Activated naive CD4-positive, alpha-beta T cell treated with anti-CD3 and anti-CD28 coated beads, Interleukin-2, amount 50 U/mL, for 24 hours (primary cell): Measurements from ENCODE around the gene GYPC.
A peak's percentile ranks its signal among the peaks of the same experiment; 100 is the strongest.

ENCODE experiments used
- H3K27ac Mint-ChIP-seq: one replicate; pipeline ENCODE4 v1.8.0; 2021; ENCODE audit warnings: mild to moderate bottlenecking, mixed read lengths
- H3K27me3 Mint-ChIP-seq: one replicate; pipeline ENCODE4 v1.8.0; 2021; ENCODE audit warnings: mixed read lengths
- H3K36me3 Mint-ChIP-seq: one replicate; pipeline ENCODE4 v1.8.0; 2021; ENCODE audit warnings: mixed read lengths
- H3K4me1 Mint-ChIP-seq: one replicate; pipeline ENCODE4 v1.8.0; 2021; ENCODE audit warnings: mixed read lengths
- H3K4me3 Mint-ChIP-seq: one replicate; pipeline ENCODE4 v1.8.0; 2021; ENCODE audit warnings: mild to moderate bottlenecking, mixed read lengths
- H3K9me3 Mint-ChIP-seq: one replicate; pipeline ENCODE4 v1.8.0; 2021; ENCODE audit warnings: mixed read lengths

GYPC gene

GRCh38 chr2:126658905-126659561, 3.1 kb downstream of the GYPC start:
- H3K9me3 Mint-ChIP-seq = no peaks in the 10 kb centered on the region
- H3K36me3 Mint-ChIP-seq = peaks cover 8% of the 10 kb centered on the region
- peak overlapping the region; percentile 99 for H3K4me3 Mint-ChIP-seq
- no peaks in the 10 kb centered on the region for H3K27me3 Mint-ChIP-seq
- H3K27ac Mint-ChIP-seq = peak overlapping the region; percentile 93
- H3K4me1 Mint-ChIP-seq = peaks cover 81% of the 10 kb centered on the region

- H3K9me3 Mint-ChIP-seq = no peaks in the 10 kb centered on the region
- no peaks in the 10 kb centered on the region for H3K27me3 Mint-ChIP-seq
- peak overlapping the region; percentile 93 for H3K27ac Mint-ChIP-seq
- peak overlapping the region; percentile 99 for H3K4me3 Mint-ChIP-seq
- H3K36me3 Mint-ChIP-seq = peaks cover 11% of the 10 kb centered on the region
- peaks cover 85% of the 10 kb centered on the region for H3K4me1 Mint-ChIP-seq
Measured at GRCh38 chr2:126659562-126660467, 3.9 kb downstream of the GYPC start.

GRCh38 chr2:126660971-126661370, 5.0 kb downstream of the GYPC start:
- peak overlapping the region; percentile 98 for H3K27ac Mint-ChIP-seq

GRCh38 chr2:126661702-126662500, 5.9 kb downstream of the GYPC start:
- Mint-ChIP-seq H3K36me3 (peaks cover 11% of the 10 kb centered on the region), H3K27me3 (no peaks in the 10 kb centered on the region), H3K4me3 (peak overlapping the region; percentile 68)

More at GRCh38 chr2:126660971-126661370, 5.0 kb downstream of the GYPC start:
- Mint-ChIP-seq H3K27me3 (no peaks in the 10 kb centered on the region), H3K4me3 (peak overlapping the region; percentile 60), H3K4me1 (peaks cover 86% of the 10 kb centered on the region), H3K9me3 (no peaks in the 10 kb centered on the region), H3K36me3 (peaks cover 11% of the 10 kb centered on the region)

GRCh38 chr2:126662621-126663020, 6.7 kb downstream of the GYPC start:
- H3K4me3 Mint-ChIP-seq = peak overlapping the region; percentile 68
- peak overlapping the region; percentile 98 for H3K27ac Mint-ChIP-seq
- no peaks in the 10 kb centered on the region for H3K9me3 Mint-ChIP-seq
- H3K4me1 Mint-ChIP-seq = peaks cover 95% of the 10 kb centered on the region
- H3K27me3 Mint-ChIP-seq = no peaks in the 10 kb centered on the region
- peaks cover 12% of the 10 kb centered on the region for H3K36me3 Mint-ChIP-seq

More at GRCh38 chr2:126661702-126662500, 5.9 kb downstream of the GYPC start:
- Mint-ChIP-seq H3K9me3 (no peaks in the 10 kb centered on the region), H3K27ac (peak overlapping the region; percentile 98), H3K4me1 (peaks cover 93% of the 10 kb centered on the region)

- Mint-ChIP-seq H3K27me3 (no peaks in the 10 kb centered on the region), H3K9me3 (no peaks in the 10 kb centered on the region), H3K4me1 (peaks cover 95% of the 10 kb centered on the region), H3K27ac (peak overlapping the region; percentile 98), H3K36me3 (peaks cover 15% of the 10 kb centered on the region), H3K4me3 (peak overlapping the region; percentile 83)
Measured at GRCh38 chr2:126663184-126663963, 7.4 kb downstream of the GYPC start.

- Mint-ChIP-seq H3K4me3 (peak overlapping the region; percentile 83), H3K36me3 (peaks cover 15% of the 10 kb centered on the region)
Measured at GRCh38 chr2:126664234-126664633, 8.3 kb downstream of the GYPC start.

GRCh38 chr2:126664639-126665038, 8.7 kb downstream of the GYPC start:
- no peaks in the 10 kb centered on the region for H3K9me3 Mint-ChIP-seq
- H3K4me1 Mint-ChIP-seq = peaks cover 91% of the 10 kb centered on the region

More at GRCh38 chr2:126664234-126664633, 8.3 kb downstream of the GYPC start:
- Mint-ChIP-seq H3K9me3 (no peaks in the 10 kb centered on the region), H3K4me1 (peaks cover 93% of the 10 kb centered on the region), H3K27me3 (no peaks in the 10 kb centered on the region), H3K27ac (peak overlapping the region; percentile 98)

GRCh38 chr2:126665483-126665882, 9.5 kb downstream of the GYPC start:
- Mint-ChIP-seq H3K27ac (peak overlapping the region; percentile 95), H3K4me1 (peaks cover 88% of the 10 kb centered on the region), H3K9me3 (no peaks in the 10 kb centered on the region), H3K36me3 (peaks cover 15% of the 10 kb centered on the region), H3K27me3 (no peaks in the 10 kb centered on the region), H3K4me3 (no peak overlapping the region)

More at GRCh38 chr2:126664639-126665038, 8.7 kb downstream of the GYPC start:
- H3K4me3 Mint-ChIP-seq = peak overlapping the region; percentile 83
- no peaks in the 10 kb centered on the region for H3K27me3 Mint-ChIP-seq
- peak overlapping the region; percentile 98 for H3K27ac Mint-ChIP-seq
- peaks cover 15% of the 10 kb centered on the region for H3K36me3 Mint-ChIP-seq

- Mint-ChIP-seq H3K27me3 (no peaks in the 10 kb centered on the region), H3K9me3 (no peaks in the 10 kb centered on the region), H3K36me3 (peaks cover 15% of the 10 kb centered on the region), H3K27ac (peak overlapping the region; percentile 23), H3K4me1 (peaks cover 86% of the 10 kb centered on the region), H3K4me3 (no peak overlapping the region)
Measured at GRCh38 chr2:126668254-126668653, 12.3 kb downstream of the GYPC start.

GRCh38 chr2:126669772-126670171, 13.8 kb downstream of the GYPC start:
- Mint-ChIP-seq H3K27me3 (no peaks in the 10 kb centered on the region), H3K4me1 (peaks cover 77% of the 10 kb centered on the region), H3K36me3 (peaks cover 10% of the 10 kb centered on the region), H3K4me3 (no peak overlapping the region), H3K9me3 (no peaks in the 10 kb centered on the region), H3K27ac (no peak overlapping the region)

GRCh38 chr2:126671488-126671887, 15.5 kb downstream of the GYPC start:
- no peaks in the 10 kb centered on the region for H3K27me3 Mint-ChIP-seq
- H3K4me3 Mint-ChIP-seq = no peak overlapping the region
- peak overlapping the region; percentile 55 for H3K27ac Mint-ChIP-seq
- H3K4me1 Mint-ChIP-seq = peaks cover 74% of the 10 kb centered on the region
- peaks cover 6% of the 10 kb centered on the region for H3K9me3 Mint-ChIP-seq
- H3K36me3 Mint-ChIP-seq = peaks cover 21% of the 10 kb centered on the region

- Mint-ChIP-seq H3K27ac (peak overlapping the region; percentile 23), H3K9me3 (peaks cover 6% of the 10 kb centered on the region), H3K27me3 (no peaks in the 10 kb centered on the region), H3K4me3 (no peak overlapping the region), H3K4me1 (peaks cover 73% of the 10 kb centered on the region), H3K36me3 (peaks cover 21% of the 10 kb centered on the region)
Measured at GRCh38 chr2:126672980-126673605, 17.1 kb downstream of the GYPC start.

GRCh38 chr2:126674075-126674744, 18.3 kb downstream of the GYPC start:
- Mint-ChIP-seq H3K9me3 (peaks cover 6% of the 10 kb centered on the region), H3K4me1 (peaks cover 73% of the 10 kb centered on the region), H3K27ac (peak overlapping the region; percentile 38), H3K4me3 (no peak overlapping the region), H3K27me3 (no peaks in the 10 kb centered on the region), H3K36me3 (peaks cover 27% of the 10 kb centered on the region)
